WTC11 (cell line): ENCODE results near the gene NRF1. TPM values are rescaled to one million over a fixed set of nuclear protein-coding genes. Genes with fewer than 3 reads are reported as not detected.
A peak's percentile ranks its signal among the peaks of the same experiment; 100 is the strongest.

Experiments used
- ATAC-seq: fragments of 200-7000 bp; cut with Tn5 transposase; 2 replicates; pipeline ENCODE4 v1.10.0; 2021; ENCODE audit warnings: mild to moderate bottlenecking, moderate library complexity
- CTCF ChIA-PET: fragments of 300-600 bp; sonication (Branson Sonifier 250); formaldehyde crosslinking; loops from one replicate; lab custom pipeline; 2021; ENCODE audit warnings: antibody characterized with exemption; lab: Charles Lee
- POLR2A ChIA-PET: fragments of 350-600 bp; sonication (Branson Sonifier 250); formaldehyde crosslinking; loops from one replicate; lab custom pipeline; 2021; ENCODE audit warnings: antibody characterized with exemption; lab: Charles Lee
- DNase-seq: peaks from one replicate; pipeline ENCODE4 v3.0.0; 2021; ENCODE audit warnings: low spot score
- H3K27ac Mint-ChIP-seq: 2 replicates; pipeline ENCODE4 v1.8.0; 2021; ENCODE audit warnings: mixed read lengths
- H3K27me3 Mint-ChIP-seq: 2 replicates; pipeline ENCODE4 v1.8.0; 2021; ENCODE audit warnings: low read depth, mild to moderate bottlenecking, moderate library complexity, mixed read lengths
- H3K36me3 Mint-ChIP-seq: 2 replicates; pipeline ENCODE4 v1.8.0; 2021; ENCODE audit warnings: mixed read lengths
- H3K4me1 Mint-ChIP-seq: 2 replicates; pipeline ENCODE4 v1.8.0; 2022; ENCODE audit warnings: mixed read lengths
- H3K4me3 Mint-ChIP-seq: 2 replicates; pipeline ENCODE4 v1.8.0; 2021; ENCODE audit warnings: mild to moderate bottlenecking, moderate library complexity, mixed read lengths
- H3K9me3 Mint-ChIP-seq: 2 replicates; pipeline ENCODE4 v1.8.0; 2021; ENCODE audit warnings: mixed read lengths
- ATF6 ChIP-seq: sonication (generic); formaldehyde crosslinking; IDR thresholded peaks from 2 replicates; pipeline ENCODE4 v1.8.1; 2023; ENCODE audit warnings: mild to moderate bottlenecking, missing genetic modification reagents
- ERG ChIP-seq: fragments of 250-450 bp; sonication (Bioruptor Pico); IDR thresholded peaks from 2 replicates; pipeline ENCODE4 v1.8.0; 2021; ENCODE audit warnings: mild to moderate bottlenecking
- FOXP1 ChIP-seq: sonication (generic); formaldehyde crosslinking; IDR thresholded peaks from 2 replicates; pipeline ENCODE4 v1.8.0; 2022; ENCODE audit warnings: missing genetic modification reagents, mild to moderate bottlenecking, moderate library complexity, borderline replicate concordance
- GTF2I ChIP-seq: fragments of 250-450 bp; sonication (Bioruptor Pico); conservative IDR thresholded peaks from 2 replicates; pipeline ENCODE4 v1.4.0; 2021; ENCODE audit warnings: mild to moderate bottlenecking
- HMGA2 ChIP-seq: fragments of 250-450 bp; sonication (Bioruptor Pico); IDR thresholded peaks from 2 replicates; pipeline ENCODE4 v1.4.0; 2021; ENCODE audit warnings: mild to moderate bottlenecking, moderate library complexity
- MXD4 ChIP-seq: fragments of 250-450 bp; sonication (Bioruptor Pico); IDR thresholded peaks from 2 replicates; pipeline ENCODE4 v1.8.0; 2021; ENCODE audit warnings: mild to moderate bottlenecking, moderate library complexity, borderline replicate concordance
- MYBL2 ChIP-seq: sonication (generic); formaldehyde crosslinking; IDR thresholded peaks from 2 replicates; pipeline ENCODE4 v1.8.1; 2023; ENCODE audit warnings: mild to moderate bottlenecking, moderate library complexity, missing genetic modification reagents
- NR2C2 ChIP-seq: sonication (generic); formaldehyde crosslinking; IDR thresholded peaks from 2 replicates; pipeline ENCODE4 v1.8.0; 2022; ENCODE audit warnings: mild to moderate bottlenecking, missing genetic modification reagents
- USF2 ChIP-seq: sonication (generic); formaldehyde crosslinking; IDR thresholded peaks from 2 replicates; pipeline ENCODE4 v1.8.1; 2023; ENCODE audit warnings: mild to moderate bottlenecking, missing genetic modification reagents, moderate library complexity
- ZBTB21 ChIP-seq: sonication (generic); formaldehyde crosslinking; IDR thresholded peaks from 2 replicates; pipeline ENCODE4 v1.8.1; 2023; ENCODE audit warnings: mild to moderate bottlenecking, missing genetic modification reagents, borderline replicate concordance
- ZNF263 ChIP-seq: sonication (generic); formaldehyde crosslinking; IDR thresholded peaks from 2 replicates; pipeline ENCODE4 v1.8.1; 2022; ENCODE audit warnings: low read depth, mild to moderate bottlenecking, moderate library complexity, missing genetic modification reagents
- ZNF396 ChIP-seq: fragments of 250-450 bp; sonication (Bioruptor Pico); IDR thresholded peaks from 2 replicates; pipeline ENCODE4 v1.8.0; 2021; ENCODE audit warnings: mild to moderate bottlenecking, moderate library complexity, borderline replicate concordance
- ZNF425 ChIP-seq: fragments of 250-450 bp; sonication (Bioruptor Pico); conservative IDR thresholded peaks from 2 replicates; pipeline ENCODE4 v1.9.0; 2021; ENCODE audit warnings: mild to moderate bottlenecking
- ZNF512 ChIP-seq: sonication (generic); formaldehyde crosslinking; IDR thresholded peaks from 2 replicates; pipeline ENCODE4 v1.8.1; 2022; ENCODE audit warnings: missing genetic modification reagents, borderline replicate concordance
- total RNA-seq: library from RNA; stranded (reverse); gene quantifications from 3 replicates; pipeline ENCODE4 v1.2.3, GENCODE V29; 2021
- TF ChIP-seq, protein P1 (sequence below): sonication (generic); formaldehyde crosslinking; IDR thresholded peaks from 2 replicates; pipeline ENCODE4 v1.8.0; 2022; ENCODE audit warnings: missing genetic modification reagents
- TF ChIP-seq, protein P2 (sequence below): sonication (generic); formaldehyde crosslinking; IDR thresholded peaks from 2 replicates; pipeline ENCODE4 v1.8.1; 2023; ENCODE audit warnings: mild to moderate bottlenecking, missing genetic modification reagents

Gene NRF1
- total RNA-seq, 1 experiment from 2014 or later, result 16.4 TPM

DNA sequence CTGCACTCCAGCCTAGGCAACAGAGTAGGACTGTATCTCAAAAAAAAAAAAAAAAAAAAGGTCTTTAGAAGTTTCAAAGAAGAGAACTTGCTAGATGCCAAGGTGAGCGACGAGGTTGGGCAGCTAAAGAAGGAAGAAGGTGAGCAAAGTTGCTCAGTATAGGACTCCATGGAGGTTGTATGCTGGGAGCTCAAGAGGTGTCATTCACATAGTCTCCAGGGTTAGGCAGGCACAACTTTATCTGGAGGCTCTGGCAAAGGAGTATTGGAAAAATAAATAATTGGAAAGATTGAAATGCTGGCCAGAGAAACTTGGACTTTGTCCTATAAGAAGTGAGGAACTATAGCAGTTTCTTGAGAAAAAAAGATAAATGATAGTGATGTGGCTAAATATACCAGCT is 74.5 kb downstream of the NRF1 start (continued):
- no peak for TF ChIP-seq ERG
- no peak for TF ChIP-seq ATF6 (CRISPR knock-in tag)

DNA sequence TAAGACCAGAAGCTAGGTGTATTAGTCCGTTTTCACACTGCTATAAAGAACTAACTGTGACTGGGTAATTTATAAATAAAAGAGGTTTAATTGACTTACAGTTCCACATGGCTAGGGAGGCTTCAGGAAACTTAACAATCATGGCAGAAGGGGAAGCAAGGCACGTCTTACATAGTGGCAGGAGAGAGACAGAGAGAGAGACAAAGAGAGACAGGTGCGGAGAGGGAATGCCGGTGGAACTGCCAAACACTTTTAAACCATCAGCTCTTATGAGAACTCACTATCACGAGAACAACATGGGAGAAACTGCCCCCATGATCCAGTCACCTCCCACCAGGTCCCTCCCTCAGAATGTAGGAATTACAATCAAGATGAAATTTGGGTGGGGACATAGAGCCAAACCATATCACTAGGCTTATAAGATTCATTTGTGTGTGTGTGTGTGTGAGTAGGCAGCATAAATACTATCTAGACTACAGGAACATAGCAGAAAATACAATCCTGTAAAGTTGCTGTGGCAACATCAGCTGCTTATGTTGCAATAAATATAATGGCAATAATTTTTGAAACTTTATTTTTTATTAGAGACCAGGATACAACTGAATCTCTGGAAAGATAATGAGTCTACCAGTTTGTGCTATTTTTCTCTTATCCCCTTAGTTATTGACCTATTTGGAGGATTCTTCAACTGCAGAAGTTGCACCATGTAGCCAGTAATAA is 77.1 kb downstream of the NRF1 start:
- TF ChIP-seq MYBL2 (CRISPR knock-in tag) (no peak), ZNF512 (no peak), ZBTB21 (no peak), FOXP1 (CRISPR knock-in tag) (no peak)
- TF ChIP-seq, protein P1, sequence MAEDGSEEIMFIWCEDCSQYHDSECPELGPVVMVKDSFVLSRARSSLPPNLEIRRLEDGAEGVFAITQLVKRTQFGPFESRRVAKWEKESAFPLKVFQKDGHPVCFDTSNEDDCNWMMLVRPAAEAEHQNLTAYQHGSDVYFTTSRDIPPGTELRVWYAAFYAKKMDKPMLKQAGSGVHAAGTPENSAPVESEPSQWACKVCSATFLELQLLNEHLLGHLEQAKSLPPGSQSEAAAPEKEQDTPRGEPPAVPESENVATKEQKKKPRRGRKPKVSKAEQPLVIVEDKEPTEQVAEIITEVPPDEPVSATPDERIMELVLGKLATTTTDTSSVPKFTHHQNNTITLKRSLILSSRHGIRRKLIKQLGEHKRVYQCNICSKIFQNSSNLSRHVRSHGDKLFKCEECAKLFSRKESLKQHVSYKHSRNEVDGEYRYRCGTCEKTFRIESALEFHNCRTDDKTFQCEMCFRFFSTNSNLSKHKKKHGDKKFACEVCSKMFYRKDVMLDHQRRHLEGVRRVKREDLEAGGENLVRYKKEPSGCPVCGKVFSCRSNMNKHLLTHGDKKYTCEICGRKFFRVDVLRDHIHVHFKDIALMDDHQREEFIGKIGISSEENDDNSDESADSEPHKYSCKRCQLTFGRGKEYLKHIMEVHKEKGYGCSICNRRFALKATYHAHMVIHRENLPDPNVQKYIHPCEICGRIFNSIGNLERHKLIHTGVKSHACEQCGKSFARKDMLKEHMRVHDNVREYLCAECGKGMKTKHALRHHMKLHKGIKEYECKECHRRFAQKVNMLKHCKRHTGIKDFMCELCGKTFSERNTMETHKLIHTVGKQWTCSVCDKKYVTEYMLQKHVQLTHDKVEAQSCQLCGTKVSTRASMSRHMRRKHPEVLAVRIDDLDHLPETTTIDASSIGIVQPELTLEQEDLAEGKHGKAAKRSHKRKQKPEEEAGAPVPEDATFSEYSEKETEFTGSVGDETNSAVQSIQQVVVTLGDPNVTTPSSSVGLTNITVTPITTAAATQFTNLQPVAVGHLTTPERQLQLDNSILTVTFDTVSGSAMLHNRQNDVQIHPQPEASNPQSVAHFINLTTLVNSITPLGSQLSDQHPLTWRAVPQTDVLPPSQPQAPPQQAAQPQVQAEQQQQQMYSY (CRISPR knock-in tag), result no peak
- Mint-ChIP-seq H3K4me1 (peaks cover 7% of the 10 kb centered on the region; the same call in 1 of the 2 replicates), H3K27ac (no peak overlapping the region), H3K36me3 (peaks cover 11% of the 10 kb centered on the region), H3K27me3 (no peaks in the 10 kb centered on the region), H3K4me3 (no peak overlapping the region), H3K9me3 (no peaks in the 10 kb centered on the region)
- POLR2A ChIA-PET, result no interaction called here
- no peak for DNase-seq
- CTCF ChIA-PET, result no interaction called here
- no peak for ATAC-seq

DNA sequence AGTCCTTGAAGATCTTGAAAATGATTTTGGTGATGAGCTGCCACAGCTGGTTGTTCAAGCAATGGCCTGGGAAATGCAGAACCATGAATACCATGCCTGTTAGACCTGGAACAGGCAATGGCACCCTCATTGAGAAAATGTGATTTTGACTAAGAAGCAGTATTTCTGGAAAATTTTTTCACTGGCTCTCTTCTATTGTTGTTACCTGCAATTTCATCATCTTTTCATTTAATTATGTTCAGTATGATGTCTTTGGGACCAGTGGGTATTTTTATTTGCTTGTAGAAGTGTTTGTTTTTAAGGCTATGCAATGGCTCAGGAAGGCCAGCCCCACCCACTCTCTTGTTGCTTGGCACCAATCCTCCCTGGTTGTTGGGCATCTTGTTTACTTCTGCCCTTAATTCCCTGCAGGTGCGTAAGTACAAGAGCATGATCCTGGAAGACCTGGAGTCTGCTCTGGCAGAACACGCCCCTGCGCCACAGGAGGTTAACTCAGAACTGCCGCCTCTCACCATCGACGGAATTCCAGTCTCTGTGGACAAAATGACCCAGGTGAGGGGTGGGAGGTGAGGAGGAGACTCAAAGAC is 78.6 kb downstream of the NRF1 start:
- no peak overlapping the region for H3K4me3 Mint-ChIP-seq
- H3K4me1 Mint-ChIP-seq, result peaks cover 5% of the 10 kb centered on the region; the same call in 1 of the 2 replicates
- POLR2A ChIA-PET, result no interaction called here
- CTCF ChIA-PET, result no interaction called here
- H3K36me3 Mint-ChIP-seq, result peaks cover 16% of the 10 kb centered on the region
- TF ChIP-seq HMGA2 (CRISPR knock-in tag) (no peak), USF2 (CRISPR knock-in tag) (no peak), MYBL2 (CRISPR knock-in tag) (no peak), MXD4 (CRISPR knock-in tag) (no peak), NR2C2 (CRISPR knock-in tag) (no peak), ZNF425 (no peak), ZNF396 (no peak), FOXP1 (CRISPR knock-in tag) (no peak), GTF2I (CRISPR knock-in tag) (no peak), ZNF263 (CRISPR knock-in tag) (no peak)
- TF ChIP-seq, protein P2, sequence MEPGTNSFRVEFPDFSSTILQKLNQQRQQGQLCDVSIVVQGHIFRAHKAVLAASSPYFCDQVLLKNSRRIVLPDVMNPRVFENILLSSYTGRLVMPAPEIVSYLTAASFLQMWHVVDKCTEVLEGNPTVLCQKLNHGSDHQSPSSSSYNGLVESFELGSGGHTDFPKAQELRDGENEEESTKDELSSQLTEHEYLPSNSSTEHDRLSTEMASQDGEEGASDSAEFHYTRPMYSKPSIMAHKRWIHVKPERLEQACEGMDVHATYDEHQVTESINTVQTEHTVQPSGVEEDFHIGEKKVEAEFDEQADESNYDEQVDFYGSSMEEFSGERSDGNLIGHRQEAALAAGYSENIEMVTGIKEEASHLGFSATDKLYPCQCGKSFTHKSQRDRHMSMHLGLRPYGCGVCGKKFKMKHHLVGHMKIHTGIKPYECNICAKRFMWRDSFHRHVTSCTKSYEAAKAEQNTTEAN (CRISPR knock-in tag), result no peak
- H3K9me3 Mint-ChIP-seq, result no peaks in the 10 kb centered on the region
- DNase-seq (no peak), ATAC-seq (no peak)
- 0 out of 2 replicates have a peak overlapping the region, but pooled peaks have one; percentile 45 for H3K27ac Mint-ChIP-seq
- no peaks in the 10 kb centered on the region for H3K27me3 Mint-ChIP-seq
